NCI-H1048 (cell line): Measurements from ENCODE around the gene LETM1.
"Not testable (repeated sequence)": the region's sequence is repeated elsewhere in the genome, so short reads cannot be mapped to it uniquely, and the experiment has no call there.

Experiments used
- DNase-seq: peaks from one replicate; lab custom pipeline; 2025; lab: John Stamatoyannopoulos, UW

The LETM1 gene

DNA sequence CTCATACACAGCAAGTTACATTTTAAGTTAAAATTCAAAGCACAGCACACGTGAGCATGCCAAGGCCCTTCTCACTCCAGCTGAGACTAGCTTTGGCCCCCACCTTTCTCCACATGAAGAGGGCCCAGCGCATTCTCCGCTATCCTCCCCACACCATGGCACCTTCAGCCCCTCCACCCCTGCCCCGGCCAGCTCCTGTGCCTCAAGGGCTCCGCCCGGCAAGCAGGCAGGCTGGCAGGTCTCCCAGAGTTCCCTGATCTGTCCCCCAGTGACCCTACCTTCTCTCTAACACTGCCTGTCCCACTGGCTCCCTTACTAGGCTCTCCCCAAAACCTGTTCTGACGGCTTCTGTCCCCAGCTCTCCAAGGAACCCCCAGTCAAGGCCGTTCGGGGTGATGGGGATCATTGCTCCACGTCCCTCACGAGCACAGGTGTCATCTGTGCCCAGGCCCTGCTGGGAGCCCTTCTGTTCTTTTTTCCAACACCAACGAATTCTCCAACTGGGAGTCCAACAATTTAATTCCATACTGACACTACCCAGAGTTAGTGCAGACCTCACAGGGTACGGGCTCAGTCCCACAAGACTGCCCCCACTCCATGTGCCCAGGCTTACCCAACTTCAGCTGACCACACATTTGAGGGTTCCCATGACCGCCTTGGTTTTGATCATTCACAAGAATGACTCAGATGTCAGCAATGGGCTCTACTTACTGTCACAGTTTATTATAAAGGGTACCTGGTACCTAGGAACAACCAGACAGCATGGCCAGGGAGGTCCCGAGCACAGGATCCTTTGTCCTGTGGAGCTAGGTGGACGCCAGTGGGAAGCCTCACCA is 4.2 kb downstream of the LETM1 start:
- no peak for DNase-seq

GRCh38 chr4:1851160-1851559 is 4.8 kb downstream of the LETM1 start:
- DNase-seq = no peak

GRCh38 chr4:1850276-1850675 is 5.7 kb downstream of the LETM1 start:
- no peak for DNase-seq

- DNase-seq = no peak
Observed at GRCh38 chr4:1846580-1846979, 9.4 kb downstream of the LETM1 start.

DNA sequence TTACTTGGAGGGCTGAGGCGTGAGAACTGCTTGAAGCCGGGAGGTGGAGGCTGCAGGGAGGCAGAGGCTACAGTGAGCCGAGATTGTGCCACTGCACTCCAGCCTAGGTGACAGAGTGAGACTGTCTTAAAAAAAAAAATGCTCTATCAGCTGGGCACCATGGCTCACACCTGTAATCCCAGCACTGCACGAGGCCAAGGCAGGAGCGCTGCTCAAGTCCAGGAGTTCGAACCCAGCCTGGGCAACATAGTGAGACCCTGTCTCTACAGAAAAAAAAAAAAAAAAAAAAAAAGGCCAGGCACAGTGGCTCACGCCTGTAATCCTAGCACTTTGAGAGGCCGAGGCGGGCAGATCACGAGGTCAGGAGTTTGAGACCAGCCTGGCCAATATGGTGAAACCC is 11.3 kb downstream of the LETM1 start:
- DNase-seq = not testable (repeated sequence)

- DNase-seq = no peak
Observed at GRCh38 chr4:1843852-1844251, 12.1 kb downstream of the LETM1 start.

DNA sequence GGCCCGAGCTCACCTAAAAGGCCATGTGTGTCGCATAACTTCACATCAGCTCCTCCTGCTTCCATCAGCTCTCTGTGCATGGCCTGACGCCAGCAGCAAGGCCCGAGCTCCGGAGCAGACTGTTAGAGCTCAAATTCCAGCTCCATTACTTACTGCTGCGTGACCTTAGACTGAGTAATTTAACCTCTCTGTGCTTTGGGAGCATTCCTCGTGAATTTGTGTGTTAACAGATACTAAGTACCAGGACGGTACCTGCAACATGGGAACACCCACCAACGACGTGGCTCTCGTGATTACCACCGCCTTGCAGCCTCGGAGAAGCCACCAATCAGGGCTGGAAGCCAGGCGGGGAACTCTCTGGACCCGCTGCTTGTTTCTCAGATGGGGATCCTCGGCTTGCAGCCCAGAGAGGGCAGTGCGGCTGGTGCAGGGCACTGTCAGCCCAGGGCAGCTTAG is 12.9 kb downstream of the LETM1 start:
- DNase-seq = no peak

GRCh38 chr4:1842339-1842895 is 13.5 kb downstream of the LETM1 start:
- DNase-seq = no peak

GRCh38 chr4:1841887-1842210 is 14.1 kb downstream of the LETM1 start:
- no peak for DNase-seq

DNA sequence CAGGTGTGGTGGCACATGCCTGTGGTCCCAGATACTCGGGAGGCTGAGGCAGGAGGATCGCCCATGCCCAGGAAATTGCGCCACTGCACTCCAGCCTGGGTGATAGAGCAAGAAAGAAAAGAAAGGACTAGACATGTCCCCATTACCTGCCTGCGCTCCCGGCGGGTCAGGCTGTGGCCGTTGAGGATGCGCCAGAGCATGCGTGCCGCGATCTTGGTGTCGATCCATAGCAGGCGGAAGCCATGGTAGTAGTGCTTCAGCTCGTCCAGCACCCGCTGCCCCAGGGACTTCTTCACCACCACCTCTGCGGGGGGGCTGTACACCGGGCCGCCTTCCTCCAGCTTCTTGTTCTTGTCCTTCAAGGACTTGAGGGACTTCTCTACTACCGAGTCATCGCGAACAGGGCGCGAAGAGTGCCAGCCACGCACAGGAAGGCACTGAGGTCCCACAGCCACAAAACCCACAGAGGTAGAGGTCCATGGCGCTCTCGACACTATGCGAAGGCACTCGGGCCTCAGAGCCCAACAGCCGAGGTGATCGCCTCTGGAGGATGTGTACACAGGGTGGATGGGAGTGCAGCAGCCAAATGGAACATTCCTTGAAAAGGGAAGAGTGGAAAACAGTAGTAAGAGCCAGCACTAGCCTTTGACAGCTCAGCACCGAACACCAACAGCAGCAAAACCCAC is 14.6 kb downstream of the LETM1 start:
- no peak for DNase-seq

- no peak for DNase-seq
Observed at GRCh38 chr4:1839282-1839681, 16.7 kb downstream of the LETM1 start.

GRCh38 chr4:1837069-1837468 is 18.9 kb downstream of the LETM1 start:
- DNase-seq = no peak

- no peak for DNase-seq
Observed at GRCh38 chr4:1836650-1837049, 19.3 kb downstream of the LETM1 start.

DNA sequence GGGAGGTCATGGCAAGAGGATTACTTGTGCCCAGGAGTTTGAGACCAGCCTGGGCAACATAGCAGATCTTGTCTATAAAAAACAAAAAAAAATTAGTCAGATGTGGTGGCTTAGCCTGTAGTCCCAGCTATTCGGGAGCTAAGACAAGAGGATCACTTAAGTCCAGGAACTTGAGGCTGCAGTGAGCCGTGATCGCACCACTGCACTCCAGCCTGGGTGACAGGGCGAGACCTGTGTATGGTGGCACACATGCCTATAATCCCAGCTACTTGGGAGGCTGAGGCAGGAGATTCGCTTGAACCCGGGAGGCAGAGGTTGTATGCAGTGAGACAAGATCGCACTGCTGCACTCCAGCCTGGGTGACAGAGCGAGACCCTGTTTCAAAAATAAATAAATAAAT is 20.1 kb downstream of the LETM1 start:
- DNase-seq = not testable (repeated sequence)

GRCh38 chr4:1834047-1834775 is 21.7 kb downstream of the LETM1 start:
- no peak for DNase-seq

DNA sequence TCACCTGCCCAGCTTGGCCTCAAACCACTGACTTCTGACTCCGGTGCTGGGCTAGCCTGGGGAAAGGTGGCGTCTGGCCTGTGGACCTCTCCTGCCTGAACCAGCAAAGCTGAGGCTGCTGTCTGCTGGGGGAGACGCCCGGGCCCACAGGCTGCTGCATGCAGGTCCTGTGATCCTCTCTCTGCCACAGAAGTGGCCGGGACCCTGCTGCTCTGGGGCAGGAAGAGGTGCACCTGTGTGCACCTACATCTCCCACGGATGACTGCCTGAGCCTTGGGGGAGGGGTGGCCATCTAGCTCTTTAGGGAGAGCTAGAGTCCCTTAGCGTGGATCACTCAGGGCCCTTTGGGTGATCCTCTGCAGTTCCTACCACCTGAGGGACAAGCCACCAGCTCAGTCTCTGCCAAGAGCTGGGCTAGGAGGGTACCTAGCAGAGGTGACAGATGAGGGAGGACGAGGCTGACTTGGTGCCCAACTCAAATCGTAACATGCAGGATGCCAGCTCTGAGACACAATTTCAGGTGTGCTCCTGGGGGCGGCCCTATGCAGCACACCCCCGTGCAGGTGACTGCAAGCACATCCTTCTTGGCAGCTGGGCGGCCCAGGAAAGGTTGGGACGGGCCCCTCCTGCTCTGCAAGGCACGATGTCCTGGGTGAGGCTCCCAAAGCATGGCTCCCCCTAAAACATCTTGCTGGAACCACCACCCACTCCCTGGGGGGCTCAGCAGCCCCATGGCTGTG is 22.5 kb downstream of the LETM1 start:
- DNase-seq = no peak

DNA sequence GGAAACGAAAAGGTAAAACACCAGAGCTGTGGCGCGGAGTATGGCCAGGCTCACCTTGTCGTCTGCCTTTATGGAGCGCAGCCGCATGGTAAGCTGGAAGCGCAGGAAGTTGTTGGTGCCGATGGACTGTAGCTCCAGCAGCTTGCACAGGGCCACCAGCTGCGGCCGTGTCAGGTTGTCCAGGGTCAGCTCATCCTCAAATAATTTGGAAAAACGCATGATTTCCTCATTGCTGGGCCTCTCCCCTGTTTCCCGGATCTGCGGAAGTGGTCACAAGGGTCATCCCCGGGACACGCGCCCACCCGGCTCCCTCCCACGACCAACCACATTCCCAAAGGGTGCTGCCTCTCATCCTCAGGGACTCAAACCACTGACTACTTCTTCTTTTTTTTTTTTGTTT is 23.3 kb downstream of the LETM1 start:
- no peak for DNase-seq

DNA sequence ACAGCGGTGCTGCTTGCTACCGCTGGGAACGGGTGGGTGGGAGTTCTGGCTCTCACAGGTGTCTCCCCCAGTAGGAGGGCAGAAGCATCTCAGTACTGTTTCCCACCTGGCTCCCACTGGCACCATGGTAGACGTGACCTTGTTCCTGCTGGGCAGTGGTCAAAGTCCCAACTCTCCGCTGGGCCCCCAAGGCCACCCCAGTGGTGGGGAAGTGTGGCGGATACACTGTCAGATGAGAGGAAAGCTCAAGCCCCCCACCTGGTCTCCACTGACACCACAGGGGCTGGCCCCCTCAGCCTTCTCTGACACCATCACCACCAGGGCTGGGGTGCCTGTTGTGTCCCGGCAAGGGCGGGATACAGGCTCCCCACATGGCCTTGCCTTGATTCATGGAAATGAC is 24.6 kb downstream of the LETM1 start:
- no peak for DNase-seq

DNA sequence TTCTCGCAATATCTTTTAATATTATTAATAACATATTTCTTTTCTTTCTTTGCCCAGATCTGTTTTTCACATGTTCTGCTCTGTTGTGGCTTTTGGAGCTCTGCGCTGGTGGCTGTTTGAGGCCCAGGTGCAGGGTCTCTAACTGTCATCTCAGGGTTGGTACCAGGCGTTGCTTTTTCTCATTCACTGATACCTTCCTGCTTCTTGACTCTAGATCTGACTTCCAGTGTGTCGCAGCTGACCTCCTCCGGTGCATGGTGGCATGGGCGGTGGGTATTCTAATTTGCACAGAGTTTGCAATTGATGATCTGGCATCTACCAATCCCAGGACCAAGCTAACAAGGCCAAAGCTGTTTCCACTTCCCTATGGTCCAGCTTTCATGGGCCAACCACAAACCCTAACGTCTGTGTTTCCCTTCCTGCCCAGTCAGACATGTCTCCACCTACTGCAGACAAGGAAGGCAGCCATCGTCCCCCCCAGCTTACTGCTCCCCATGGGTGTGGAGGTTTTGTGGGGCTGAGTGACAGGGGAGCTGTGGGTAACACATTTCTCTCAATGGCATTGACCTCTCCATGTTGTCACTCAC is 25.2 kb downstream of the LETM1 start:
- DNase-seq = no peak

GRCh38 chr4:1830234-1830633 is 25.7 kb downstream of the LETM1 start:
- no peak for DNase-seq

DNA sequence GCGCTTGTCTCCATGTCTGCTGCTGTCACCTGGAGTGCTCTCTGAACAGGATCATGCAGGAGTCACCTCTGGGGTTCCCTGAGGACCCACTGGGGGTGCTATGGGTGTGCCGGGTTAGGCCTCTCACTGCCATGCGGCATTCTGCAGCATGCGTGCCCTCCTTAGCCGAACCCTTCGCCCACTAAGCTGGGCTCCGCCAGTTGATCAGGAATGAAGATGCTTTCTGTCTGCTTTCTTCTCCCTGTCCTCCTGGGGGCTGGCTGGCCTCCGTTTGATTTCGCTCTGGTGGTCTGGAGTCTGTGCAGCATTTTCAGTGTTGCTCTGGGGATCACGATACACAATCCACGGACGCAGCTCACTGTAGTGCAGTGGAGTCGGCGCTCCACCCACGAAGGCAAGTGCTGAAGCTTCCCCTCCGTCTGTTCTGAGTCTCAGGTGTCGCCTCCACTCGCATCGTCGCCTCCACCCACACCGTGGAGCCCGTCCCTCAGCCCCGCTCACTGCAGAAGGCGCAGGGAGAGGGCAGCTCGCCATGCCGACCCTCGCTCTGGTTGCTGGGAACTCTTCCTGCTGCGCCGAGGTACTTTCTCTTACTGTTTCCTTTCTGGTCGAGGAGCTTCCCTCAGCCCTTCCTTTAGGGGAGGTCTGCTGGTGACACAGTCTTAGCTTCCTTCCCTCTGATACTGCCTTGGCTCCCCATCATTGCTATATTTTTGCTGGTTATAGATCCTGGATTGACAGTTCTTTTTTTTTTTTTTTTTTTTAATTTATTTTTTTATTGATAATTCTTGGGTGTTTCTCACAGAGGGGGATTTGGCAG is 29.2 kb downstream of the LETM1 start:
- no peak for DNase-seq
